Kidney capillary endothelial cell (primary cell): Measurements from ENCODE around the gene ATAT1.

ENCODE experiments used
- DNase-seq: peaks from one replicate; pipeline ENCODE4 v3.0.0-alpha.2; 2018; ENCODE audit warnings: low spot score

The ATAT1 gene

DNA sequence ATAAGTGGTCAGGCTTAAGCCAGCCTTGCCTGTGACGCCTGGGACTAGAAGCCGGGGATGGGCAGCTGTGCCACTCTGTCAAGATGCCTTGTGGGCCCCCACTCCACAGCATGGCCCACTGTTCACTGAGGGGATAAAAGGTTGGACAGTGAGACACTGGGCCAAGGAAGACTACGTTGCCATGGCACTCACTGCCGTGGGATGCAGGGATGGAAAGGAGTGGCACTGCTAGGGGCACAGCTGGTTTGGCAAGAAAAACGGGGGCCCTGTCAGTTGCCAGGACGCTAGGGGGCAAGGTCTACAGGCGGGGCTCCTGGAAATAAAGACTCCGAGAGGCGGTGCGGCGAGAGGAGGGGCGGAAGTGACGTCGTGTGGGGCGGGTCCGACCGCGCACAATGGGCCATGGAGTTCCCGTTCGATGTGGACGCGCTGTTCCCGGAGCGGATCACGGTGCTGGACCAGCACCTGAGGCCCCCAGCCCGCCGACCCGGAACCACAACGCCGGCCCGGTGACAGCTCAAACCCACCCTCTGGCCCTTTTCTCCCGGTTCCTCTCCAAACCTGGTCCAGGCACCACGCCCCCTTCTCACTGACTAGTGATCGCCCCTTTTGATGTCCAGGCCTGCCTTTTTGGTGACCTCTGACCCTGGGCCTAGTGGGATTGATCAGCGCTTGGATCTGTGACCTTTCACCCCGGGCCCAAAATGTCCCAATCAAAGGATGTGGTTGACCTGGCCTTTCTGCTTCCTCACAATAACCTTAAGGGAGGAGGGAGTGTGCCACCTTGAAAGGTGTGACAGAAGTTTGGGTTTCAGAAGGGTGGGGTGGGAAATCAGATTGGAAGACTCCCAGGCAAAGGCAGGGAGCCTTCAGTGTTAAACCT lies at the start of gene ATAT1:
Gene ATAT1, plus strand, starts transcription at position 391 of the 883 bp plus-strand sequence.
- DNase-seq = peak; percentile 58

DNA sequence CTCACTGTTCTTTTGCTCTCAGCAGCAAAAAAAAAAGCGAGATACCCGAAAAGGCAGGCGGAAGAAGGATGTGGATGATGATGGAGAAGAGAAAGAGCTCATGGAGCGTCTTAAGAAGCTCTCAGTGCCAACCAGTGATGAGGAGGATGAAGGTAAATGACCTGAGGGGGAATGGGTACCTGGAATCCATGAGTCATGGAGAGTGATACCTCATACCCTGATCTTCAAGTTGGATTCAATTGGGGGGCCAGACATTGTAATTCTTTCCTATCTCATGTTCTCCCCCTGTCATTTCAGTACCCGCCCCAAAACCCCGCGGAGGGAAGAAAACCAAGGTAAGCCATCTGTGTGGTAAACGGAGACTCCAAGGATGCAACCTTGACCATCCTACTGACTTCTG lies 48.6 kb upstream of the ATAT1 start:
- no peak for DNase-seq

DNA sequence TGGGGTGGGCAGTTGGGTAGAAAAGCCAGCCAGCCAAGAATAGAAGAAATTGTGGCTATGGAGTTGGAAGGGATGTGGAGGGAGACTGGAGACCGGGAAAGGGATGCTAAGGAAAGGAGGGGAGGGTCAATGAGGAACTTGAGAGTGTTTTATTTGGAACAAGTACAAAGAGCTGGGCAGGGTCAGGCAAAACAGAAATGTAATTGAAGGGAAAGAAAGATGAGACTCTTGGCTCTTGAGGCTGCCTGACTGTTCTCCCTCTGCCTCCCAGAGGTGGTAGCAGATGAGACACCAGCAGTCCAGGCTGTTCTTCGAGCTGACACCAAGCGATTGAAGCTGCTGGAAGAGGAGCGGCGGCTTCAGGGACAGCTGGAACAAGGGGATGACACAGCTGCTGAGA lies 42.8 kb upstream of the ATAT1 start:
- no peak for DNase-seq

DNA sequence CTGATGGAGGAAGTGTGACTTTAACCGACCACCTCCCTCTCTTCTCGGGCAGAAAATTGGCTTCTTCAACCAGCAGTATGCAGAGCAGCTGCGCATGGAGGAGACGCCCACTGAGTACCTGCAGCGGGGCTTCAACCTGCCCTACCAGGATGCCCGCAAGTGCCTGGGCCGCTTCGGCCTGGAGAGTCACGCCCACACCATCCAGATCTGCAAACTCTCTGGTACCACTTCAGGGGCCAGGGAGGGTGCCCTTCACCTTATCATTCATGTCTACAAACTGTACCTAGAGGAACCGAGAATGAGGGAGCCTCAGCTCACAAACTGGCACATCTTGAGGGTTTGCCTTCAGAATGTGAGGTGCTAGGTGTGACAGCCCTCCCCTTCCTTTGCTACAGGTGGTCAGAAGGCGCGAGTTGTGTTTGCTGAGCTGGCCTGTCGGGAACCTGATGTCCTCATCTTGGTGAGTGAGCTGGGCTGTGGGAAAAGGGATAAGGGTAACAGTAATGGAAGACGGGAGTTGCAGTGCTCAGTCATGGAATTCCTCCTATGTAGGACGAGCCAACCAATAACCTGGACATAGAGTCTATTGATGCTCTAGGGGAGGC lies 36.8 kb upstream of the ATAT1 start:
- no peak for DNase-seq

DNA sequence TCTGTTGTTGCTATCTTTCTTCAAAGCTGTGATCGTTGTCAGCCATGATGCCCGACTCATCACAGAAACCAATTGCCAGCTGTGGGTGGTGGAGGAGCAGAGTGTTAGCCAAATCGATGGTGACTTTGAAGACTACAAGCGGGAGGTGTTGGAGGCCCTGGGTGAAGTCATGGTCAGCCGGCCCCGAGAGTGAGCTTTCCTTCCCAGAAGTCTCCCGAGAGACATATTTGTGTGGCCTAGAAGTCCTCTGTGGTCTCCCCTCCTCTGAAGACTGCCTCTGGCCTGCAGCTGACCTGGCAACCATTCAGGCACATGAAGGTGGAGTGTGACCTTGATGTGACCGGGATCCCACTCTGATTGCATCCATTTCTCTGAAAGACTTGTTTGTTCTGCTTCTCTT lies 36.2 kb upstream of the ATAT1 start:
- DNase-seq = no peak

DNA sequence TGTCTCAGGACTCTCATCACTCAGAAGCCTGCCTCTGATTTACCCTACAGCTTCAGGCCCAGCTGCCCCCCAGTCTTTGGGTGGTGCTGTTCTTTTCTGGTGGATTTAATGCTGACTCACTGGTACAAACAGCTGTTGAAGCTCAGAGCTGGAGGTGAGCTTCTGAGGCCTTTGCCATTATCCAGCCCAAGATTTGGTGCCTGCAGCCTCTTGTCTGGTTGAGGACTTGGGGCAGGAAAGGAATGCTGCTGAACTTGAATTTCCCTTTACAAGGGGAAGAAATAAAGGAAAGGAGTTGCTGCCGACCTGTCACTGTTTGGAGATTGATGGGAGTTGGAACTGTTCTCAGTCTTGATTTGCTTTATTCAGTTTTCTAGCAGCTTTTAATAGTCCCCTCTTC lies 35.7 kb upstream of the ATAT1 start:
- no peak for DNase-seq

DNA sequence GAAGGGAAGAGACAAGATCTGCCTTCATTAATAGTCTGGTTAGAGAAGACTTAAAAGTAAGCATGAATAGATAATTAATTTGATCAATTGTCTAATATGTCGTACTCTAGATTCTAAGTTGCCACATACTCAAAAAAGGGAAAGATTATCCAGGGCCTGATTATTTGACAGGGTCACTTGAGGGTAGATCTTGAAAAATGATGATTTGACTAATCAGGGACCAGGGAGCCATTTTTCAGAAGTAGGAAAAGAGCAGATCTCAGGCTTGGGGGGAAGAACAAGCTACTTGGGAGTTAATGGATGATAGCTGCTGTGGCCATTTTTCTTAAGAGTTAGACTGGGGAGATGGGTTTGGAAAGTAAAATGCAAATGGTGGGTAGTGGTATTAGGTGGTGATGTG lies 34.4 kb upstream of the ATAT1 start:
- DNase-seq = no peak

DNA sequence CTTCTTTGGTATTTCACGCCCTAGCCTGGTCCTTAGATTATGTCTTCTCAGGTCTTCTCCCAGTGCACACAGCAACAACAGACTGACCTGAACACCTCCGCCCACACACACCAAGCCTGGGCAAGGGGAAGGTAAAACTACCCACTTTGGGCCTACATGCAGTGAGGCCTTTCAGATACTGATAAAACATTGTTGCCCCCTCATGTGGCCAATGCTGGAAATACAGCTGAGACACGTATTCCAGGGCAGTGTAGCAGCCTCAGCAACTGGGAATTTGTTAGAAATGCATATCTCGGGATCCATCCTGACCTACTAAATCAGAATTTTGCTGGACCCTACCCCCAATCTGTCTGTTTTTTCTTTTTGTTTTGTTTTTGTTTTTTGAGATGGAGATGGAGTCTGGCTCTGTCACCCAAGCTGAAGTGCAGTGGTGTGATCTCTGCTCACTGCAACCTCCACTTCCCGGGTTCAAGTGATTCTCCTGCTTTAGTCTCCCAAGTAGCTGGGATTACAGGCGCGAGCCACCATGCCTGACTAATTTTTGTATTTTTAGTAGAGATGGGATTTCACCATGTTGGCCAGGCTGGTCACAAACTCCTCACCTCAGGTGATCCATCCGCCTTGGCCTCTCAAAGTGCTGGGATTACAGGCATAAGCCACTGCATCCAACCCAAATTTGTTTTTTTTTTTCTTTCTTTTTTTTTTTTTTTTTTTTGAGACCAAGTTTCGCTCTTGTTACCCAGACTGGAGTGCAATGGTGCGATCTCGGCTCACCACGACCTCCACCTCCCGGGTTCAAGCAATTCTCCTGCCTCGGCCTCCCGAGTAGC lies 29.1 kb upstream of the ATAT1 start:
- peak; percentile 66 for DNase-seq

DNA sequence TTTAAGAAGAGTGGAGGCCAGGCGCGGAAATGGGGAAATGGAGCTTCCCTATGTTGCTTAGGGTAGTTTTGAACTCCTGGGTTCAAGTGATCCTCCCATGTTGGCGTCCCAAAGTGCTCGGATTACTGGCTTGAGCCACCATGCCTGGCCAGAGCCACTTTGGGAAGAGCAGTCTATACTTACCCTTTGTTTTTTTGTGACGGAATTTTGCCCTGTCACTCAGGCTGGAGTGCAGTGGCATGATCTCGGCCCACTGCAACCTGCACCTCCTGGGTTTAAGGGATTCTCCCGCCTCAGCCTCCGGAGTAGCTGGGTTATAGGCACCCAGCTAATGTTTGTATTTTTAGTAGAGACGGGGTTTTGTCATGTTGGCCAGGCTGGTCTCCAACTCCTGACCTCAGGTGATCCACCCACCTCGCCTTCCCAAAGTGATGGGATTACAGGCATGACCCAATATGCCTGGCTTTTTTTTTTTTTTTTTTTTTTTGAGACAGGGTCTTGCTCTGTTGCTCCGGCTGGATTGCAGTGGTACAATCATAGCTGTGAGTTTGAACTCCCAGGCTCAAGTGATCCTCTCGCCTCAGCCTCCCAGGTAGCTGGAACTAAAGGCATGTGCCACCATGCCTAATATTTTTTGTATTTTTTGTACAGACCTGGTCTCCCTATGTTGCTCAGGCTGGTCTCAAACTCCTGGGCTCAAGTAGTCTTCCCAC lies 27.6 kb upstream of the ATAT1 start:
- DNase-seq = no peak

DNA sequence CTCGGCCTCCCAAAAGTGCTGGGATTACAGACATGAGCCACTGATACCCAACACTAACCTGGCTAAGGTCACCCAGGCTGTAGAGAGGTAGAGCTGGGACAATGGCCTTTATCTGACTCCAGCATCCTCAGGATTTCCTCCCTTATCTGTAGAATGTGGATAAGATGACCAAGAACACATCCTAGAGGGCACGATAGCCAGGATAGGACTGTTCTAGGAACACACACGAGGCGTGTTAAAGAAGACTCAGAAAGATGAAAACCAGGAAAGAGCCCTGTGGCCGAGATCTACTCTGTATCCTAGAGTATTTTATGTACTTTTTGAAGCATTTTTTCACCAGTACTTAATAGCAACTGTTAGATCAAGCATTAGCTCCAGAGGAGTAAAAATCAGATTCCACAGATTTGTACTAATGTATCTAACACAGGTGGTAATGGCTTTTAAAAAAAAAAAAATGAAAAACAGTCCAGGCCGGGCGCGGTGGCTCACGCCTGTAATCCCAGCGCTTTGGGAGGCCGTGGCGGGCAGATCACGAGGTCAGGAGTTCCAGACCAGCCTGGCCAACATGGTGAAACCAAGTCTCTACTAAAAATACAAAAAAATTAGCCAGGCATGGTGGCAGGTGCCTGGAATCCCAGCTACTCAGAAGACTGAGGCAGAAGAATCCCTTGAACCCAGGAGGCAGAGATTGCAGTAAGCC lies 26.9 kb upstream of the ATAT1 start:
- no peak for DNase-seq

DNA sequence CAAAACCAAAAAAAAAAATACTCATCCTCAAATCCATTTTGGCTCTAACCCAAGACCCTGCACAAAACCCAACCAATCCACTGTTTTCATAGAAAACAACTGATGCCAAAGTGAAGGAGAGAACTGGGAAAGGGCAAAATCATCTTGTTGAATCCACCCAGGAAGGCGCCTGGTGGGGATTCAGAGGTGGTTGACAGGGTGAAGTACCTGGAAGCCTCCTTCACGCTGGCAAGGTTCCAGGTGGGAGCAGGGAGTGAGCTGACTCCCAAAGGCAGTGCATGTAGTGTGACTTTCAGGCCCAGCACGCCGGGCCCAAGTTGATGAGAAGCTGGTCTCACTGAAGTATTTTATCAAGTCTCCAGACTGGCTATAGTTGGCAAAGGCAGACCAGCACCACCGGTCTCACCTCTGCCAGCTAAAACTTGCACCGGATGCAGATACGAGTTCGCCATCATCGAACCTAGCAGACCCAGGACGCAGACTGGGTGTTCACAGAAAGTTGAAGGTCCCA lies 26.2 kb upstream of the ATAT1 start:
- no peak for DNase-seq

DNA sequence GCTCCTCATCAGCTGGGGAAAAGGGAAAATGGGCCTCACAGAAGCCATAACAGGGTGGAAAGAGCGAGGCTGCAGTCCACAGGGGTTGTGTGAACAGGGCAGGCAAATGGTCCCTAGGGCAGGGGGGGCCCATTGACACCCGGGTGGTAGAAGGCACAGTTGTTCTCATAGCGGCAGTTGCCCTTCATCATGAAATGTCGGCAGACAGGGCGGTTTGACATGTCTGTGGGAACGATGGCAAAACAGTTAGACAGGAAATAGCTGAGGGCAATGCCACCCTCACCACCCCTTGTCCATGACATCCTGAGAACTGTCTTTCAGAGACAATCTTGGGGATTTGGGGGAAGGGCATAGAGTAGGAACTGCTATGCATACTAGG lies 25.2 kb upstream of the ATAT1 start:
- DNase-seq = no peak

DNA sequence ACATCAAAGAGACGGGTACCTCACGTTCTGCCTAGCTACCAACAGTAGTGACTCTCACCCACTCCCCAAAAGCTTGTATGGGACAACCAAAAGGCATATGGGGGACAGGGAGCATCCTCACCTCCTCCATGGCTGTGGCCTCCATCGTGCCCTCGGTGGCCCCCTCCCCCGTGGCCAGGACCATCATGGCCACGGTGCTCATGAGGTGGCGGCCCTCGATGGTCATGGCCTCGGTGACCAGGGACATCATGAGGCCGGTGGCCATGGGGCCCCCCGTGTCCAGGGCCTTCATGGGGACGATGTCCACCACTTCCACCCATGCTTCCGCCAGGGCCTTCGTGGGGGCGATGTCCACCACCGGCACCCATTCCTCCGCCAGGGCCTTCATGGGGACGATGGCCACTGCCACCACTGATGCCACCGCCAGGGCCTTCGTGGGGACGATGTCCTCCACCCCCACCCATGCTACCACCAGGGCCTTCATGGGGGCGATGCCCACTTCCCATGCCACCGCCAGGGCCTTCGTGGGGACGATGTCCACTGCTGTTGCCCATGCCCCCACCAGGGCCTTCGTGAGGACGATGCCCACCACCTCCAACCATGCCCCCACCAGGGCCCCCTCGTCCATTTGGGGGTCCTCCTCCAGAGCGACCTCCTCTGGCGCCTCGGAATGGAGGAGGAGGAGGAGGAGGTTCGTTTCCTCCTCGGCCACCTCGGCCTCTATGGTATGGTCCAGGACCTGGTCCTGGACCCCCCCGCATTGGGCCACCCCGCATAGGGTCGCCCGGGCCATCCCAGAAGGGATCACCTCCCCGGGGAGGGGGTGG lies 24.6 kb upstream of the ATAT1 start:
- DNase-seq = no peak

DNA sequence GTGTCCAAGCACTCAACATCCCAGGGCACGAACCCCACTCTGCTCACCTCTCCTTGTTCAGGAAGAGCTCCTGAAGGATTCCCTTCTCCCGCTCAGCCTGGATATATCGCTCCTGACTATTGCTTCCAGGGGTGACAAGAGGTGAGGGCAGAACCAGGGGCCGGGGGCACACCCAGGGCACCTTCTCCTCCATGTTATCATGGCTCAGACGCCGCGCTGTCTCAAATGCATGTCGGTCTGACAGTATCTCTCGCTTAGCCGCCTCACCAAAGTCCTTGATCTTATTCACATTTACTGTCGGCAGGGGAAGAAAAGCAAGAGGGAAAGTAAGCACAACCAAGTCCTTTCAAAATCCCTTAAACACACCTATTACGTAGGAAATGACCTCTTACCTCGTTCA lies 22.7 kb upstream of the ATAT1 start:
- DNase-seq = no peak

DNA sequence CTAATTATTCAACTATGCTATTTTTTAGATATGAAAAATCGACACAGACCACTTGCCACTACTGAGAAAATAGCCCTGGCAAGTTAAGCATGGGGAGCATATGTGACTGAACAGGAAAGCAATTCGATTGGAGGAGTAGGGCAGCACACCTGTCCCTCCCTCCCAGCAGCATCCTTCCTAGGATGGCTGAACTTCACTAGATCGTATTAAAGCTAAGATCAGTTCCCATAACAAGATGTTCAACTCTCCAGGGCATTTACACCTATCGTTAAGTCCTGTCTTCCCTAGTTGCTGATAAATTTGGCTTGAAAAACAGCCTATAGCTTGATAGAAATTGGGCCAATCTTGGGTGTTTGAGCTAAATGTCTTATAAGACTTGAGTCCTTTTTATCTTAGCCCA lies 16.6 kb upstream of the ATAT1 start:
- no peak for DNase-seq

DNA sequence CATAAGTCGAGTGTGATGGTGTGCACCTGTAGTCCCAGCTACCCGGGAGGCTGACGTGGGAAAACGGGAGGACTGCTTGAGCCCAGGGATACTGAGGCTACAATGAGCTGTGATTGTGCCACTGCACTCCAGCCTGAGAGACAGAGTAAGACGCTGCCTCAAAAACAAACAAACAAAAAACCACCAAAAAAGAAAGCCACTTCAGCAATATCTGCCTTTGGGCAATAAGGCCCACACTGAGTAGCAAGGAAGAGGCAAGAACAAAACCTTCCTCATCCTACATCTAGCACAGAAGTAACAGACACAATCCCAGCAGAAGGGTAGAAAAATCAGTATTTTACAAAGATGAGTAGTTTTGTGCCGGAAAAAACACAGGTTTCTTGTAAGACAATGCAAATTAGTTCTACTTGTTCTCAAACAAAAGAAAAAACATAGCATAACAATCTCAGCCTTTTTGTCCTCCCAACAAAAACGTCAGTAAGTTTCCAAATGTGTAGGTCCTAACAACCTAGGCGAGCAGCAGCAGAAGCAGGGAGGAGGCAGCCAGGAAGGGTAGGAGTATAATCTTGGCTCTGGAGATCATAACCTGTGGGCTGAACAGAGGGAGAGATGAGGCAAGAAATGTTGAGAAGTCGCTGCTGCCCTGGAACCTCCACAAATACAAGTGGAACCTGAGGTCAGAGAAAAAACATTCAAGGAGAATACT lies 15.4 kb upstream of the ATAT1 start:
- DNase-seq = no peak

DNA sequence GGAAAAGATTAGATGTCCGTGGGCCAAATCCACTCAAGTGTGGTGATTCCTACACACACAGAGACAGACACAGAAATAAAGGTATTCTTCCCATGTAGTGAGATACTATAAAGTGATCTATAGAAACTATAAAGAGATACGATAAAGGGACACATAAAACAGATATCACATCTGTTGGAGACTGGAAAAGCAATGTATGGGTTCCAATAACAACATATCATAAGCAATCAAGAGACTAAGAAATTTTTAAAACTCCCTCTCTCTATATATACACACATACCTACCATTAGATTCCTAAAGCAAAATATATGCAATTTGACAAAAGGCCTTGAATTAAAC lies 14.8 kb upstream of the ATAT1 start:
- DNase-seq = no peak

DNA sequence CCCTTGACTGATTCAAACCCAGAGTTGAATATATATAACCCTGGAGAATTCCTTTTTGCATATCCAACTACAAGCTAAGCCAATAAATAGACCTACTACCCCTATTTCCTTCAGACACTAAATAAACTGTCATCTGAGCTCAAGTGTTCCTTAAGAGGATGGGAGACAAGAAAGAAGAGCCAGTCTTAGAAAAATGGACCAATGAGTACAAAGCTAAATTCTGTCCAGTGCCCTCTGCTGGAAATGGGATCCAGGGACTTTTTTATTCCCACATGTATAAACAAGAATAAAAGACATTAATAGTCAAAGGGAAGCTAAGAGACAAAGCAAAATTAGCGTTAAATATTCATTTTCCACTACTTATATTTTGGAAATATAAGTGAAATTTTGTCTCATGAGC lies 14.5 kb upstream of the ATAT1 start:
- DNase-seq = no peak

DNA sequence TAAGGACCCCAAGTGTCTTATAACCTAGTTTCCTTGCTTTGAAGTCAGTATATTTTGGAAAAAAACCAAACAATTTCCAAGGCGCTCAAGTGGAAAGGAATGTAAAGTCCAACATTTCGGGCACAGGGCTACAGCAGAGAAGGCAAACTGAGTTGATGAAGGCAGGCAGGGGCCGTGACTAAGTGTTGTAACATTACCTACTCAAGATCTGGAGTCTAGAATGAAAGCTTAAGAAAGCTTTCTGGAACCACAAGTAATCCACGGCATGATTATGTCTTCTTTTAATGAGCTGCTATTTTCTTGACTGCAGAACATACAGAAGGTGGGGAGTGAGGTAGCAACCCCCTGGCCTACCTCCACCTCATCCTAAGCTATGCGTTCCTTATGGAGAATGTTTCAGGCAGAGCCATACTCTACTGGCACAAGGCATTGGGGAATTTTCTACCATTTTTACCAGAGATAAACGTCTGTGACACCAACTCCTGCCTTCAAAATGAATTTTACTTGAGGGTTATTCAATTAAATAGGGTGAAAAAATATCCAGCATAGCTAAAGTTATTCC lies 13.9 kb upstream of the ATAT1 start:
- no peak for DNase-seq
